Hepatocyte (in vitro differentiated cells): ENCODE data around the gene INF2. TPM values are rescaled to one million over a fixed set of nuclear protein-coding genes. Genes with fewer than 3 reads are reported as not detected.

Experiments
- DNase-seq: peaks from one replicate; pipeline ENCODE4 v3.0.0-alpha.2; 2016; ENCODE audit warnings: low spot score
- H2AFZ ChIP-seq: fragments of 200-600 bp; sonication (generic); 2 replicates; pipeline ENCODE4 v1.6.0; 2016; ENCODE audit warnings: antibody characterized with exemption, mild to moderate bottlenecking
- H3K27ac ChIP-seq: fragments of 200-600 bp; sonication (generic); 2 replicates; pipeline ENCODE4 v1.5.1; 2016; ENCODE audit warnings: mild to moderate bottlenecking
- H3K27me3 ChIP-seq: fragments of 200-600 bp; sonication (generic); 2 replicates; pipeline ENCODE4 v1.6.1; 2016
- H3K36me3 ChIP-seq: fragments of 200-600 bp; sonication (generic); replicated peaks from 2 replicates; pipeline ENCODE4 v1.5.1; 2016; ENCODE audit warnings: low read depth; ENCODE audit not compliant: insufficient read depth
- H3K4me1 ChIP-seq: fragments of 200-600 bp; sonication (generic); 2 replicates; pipeline ENCODE4 v1.5.1; 2016; ENCODE audit warnings: mild to moderate bottlenecking, moderate library complexity; ENCODE audit not compliant: insufficient read depth
- H3K4me2 ChIP-seq: fragments of 200-600 bp; sonication (generic); 2 replicates; pipeline ENCODE4 v1.6.0; 2016
- H3K4me3 ChIP-seq: fragments of 200-600 bp; sonication (generic); 2 replicates; pipeline ENCODE4 v1.5.1; 2016; ENCODE audit warnings: mild to moderate bottlenecking
- H3K79me2 ChIP-seq: fragments of 200-600 bp; sonication (generic); 2 replicates; pipeline ENCODE4 v1.6.0; 2017; ENCODE audit warnings: mild to moderate bottlenecking
- H3K9me2 ChIP-seq: fragments of 200-600 bp; sonication (generic); replicated peaks from 2 replicates; pipeline ENCODE4 v1.6.0; 2017; ENCODE audit warnings: mild to moderate bottlenecking; ENCODE audit not compliant: insufficient read depth
- H3K9me3 ChIP-seq: fragments of 200-600 bp; sonication (generic); 2 replicates; pipeline ENCODE4 v1.5.1; 2016; ENCODE audit warnings: low read depth, mild to moderate bottlenecking
- H4K20me1 ChIP-seq: fragments of 200-600 bp; sonication (generic); 2 replicates; pipeline ENCODE4 v1.6.0; 2016; ENCODE audit warnings: mild to moderate bottlenecking; ENCODE audit not compliant: insufficient read depth, poor library complexity, severe bottlenecking
- CTCF ChIP-seq: fragments of 200-600 bp; sonication (generic); IDR thresholded peaks from 2 replicates; pipeline ENCODE4 v1.5.1; 2016; ENCODE audit warnings: antibody characterized with exemption, mild to moderate bottlenecking; ENCODE audit not compliant: poor library complexity
- EZH2 ChIP-seq: fragments of 200-600 bp; sonication (generic); IDR thresholded peaks from 2 replicates; pipeline ENCODE4 v1.6.1; 2016; ENCODE audit warnings: antibody characterized with exemption, mild to moderate bottlenecking, borderline replicate concordance
- EZH2phosphoT487 ChIP-seq: fragments of 200-600 bp; sonication (generic); IDR thresholded peaks from one replicate; pipeline ENCODE4 v1.6.1; 2018; ENCODE audit warnings: antibody characterized with exemption, mild to moderate bottlenecking, low read depth, moderate library complexity; ENCODE audit not compliant: unreplicated experiment, severe bottlenecking
- WGBS: methylation state at CpG from one replicate; pipeline ENCODE4 v1.1.6; 2016; ENCODE audit warnings: low lambda C conversion rate; ENCODE audit errors: missing lambda C conversion rate; 5-methylcytosine and 5-hydroxymethylcytosine counted together
- polyA plus RNA-seq: library from polyadenylated mRNA; unstranded; fragments of >200 nt; fragmentation: Nextera tagmentation; extraction: Ambion mirVana; gene quantifications from 2 replicates; pipeline ENCODE4 v1.2.1, GENCODE V29; 2016
- total RNA-seq: library from RNA; depleted of rRNA; stranded (reverse); fragments of >200 nt; gene quantifications from 2 replicates; pipeline ENCODE4 v1.2.3, GENCODE V29; 2014

INF2 gene
- total and polyA plus RNA-seq, 2 experiments from 2014 or later, result 23.8 to 31.6 TPM

- Histone ChIP-seq H3K4me3 (no peak overlapping the region), H3K27me3 (no peaks in the 10 kb centered on the region), H3K36me3 (no peaks in the 10 kb centered on the region), H3K4me2 (no peak overlapping the region), H3K4me1 (peaks cover 28% of the 10 kb centered on the region), H2AFZ (no peak overlapping the region), H3K79me2 (no peaks in the 10 kb centered on the region), H4K20me1 (no peaks in the 10 kb centered on the region), H3K9me2 (no peaks in the 10 kb centered on the region), H3K9me3 (no peaks in the 10 kb centered on the region), H3K27ac (no peak overlapping the region)
- TF ChIP-seq EZH2phosphoT487 (no peak), CTCF (no peak), EZH2 (no peak)
- 97% methylated on average over 9 of the region's 9 CpGs for WGBS
- no peak for DNase-seq
Measured at GRCh38 chr14:104745431-104745830, 56.0 kb downstream of the INF2 start.

- 89% methylated on average over 13 of the region's 13 CpGs for WGBS
- Histone ChIP-seq H3K27ac (peak overlapping the region; percentile 77), H3K36me3 (no peaks in the 10 kb centered on the region), H2AFZ (no peak overlapping the region), H3K4me3 (no peak overlapping the region), H3K79me2 (no peaks in the 10 kb centered on the region), H4K20me1 (no peaks in the 10 kb centered on the region), H3K9me3 (no peaks in the 10 kb centered on the region), H3K4me1 (peaks cover 28% of the 10 kb centered on the region), H3K9me2 (no peaks in the 10 kb centered on the region), H3K4me2 (no peak overlapping the region), H3K27me3 (no peaks in the 10 kb centered on the region)
- TF ChIP-seq EZH2phosphoT487 (no peak), EZH2 (no peak), CTCF (no peak)
- DNase-seq, result no peak
Measured at GRCh38 chr14:104746071-104746545, 56.7 kb downstream of the INF2 start.

GRCh38 chr14:104746934-104747481 lies 57.6 kb downstream of the INF2 start:
- no peak overlapping the region for H2AFZ ChIP-seq

More at GRCh38 chr14:104746934-104747481, 57.6 kb downstream of the INF2 start:
- H3K9me2 ChIP-seq, result no peaks in the 10 kb centered on the region
- H3K4me1 ChIP-seq, result peaks cover 28% of the 10 kb centered on the region
- H3K36me3 ChIP-seq, result no peaks in the 10 kb centered on the region
- no peak for TF ChIP-seq CTCF
- TF ChIP-seq EZH2phosphoT487, result no peak
- no peak for TF ChIP-seq EZH2
- no peak overlapping the region for H3K4me2 ChIP-seq
- H3K27ac ChIP-seq, result peak overlapping the region; percentile 77
- H3K9me3 ChIP-seq, result no peaks in the 10 kb centered on the region
- DNase-seq, result peak; percentile 61
- no peak overlapping the region for H3K4me3 ChIP-seq
- H4K20me1 ChIP-seq, result no peaks in the 10 kb centered on the region
- WGBS, result 44% methylated on average over 7 of the region's 7 CpGs
- H3K27me3 ChIP-seq, result no peaks in the 10 kb centered on the region
- H3K79me2 ChIP-seq, result no peaks in the 10 kb centered on the region
